ENCODE data around the gene ZNF880. TPM values are rescaled to one million over a fixed set of nuclear protein-coding genes. Genes with fewer than 3 reads are reported as not detected.

The ZNF880 gene
- total RNA-seq = 29.0 and 35.3 TPM in 2 replicates

DNA sequence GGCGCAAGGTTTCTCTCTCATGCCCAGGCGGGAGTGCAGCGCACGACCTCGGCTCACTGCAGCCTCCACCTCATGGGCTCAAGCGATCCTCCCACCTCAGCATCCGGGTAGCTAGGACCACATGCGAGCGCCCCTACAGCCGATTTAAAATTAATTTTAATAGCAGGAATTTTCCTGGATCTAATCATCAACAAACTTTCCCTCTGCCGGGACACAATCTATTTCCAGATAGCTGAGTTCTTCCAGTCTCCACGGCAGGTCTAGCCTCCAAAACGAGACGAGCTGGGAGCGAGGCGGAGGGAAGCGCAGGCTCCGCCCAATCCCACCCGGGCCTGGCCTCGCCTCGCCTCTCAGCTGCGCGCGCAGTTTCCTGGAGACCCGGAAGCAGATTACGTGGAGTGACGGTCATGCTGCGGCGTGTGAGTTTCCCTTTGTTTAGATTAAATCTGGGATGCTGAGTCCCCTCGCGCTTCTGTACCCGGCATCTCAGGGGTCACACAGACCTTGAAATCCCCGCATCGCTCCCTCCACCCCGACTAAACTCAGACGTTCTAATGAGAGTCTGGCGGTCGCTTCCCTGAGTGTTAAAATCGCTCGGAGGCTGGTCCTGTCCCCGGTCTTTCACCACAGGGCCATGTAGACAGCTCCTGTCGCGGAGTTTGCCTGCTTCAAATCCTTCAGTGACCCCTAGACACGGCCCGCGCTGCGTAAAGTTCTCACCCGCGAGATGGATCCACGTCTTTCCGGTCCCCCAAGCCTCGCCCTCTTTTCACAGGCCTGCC, at the start of gene ZNF880:
Gene ZNF880 (plus strand): TSS at position 365 of the 782 bp plus-strand sequence. CDS start 43 bp downstream, at position 408.

DNA sequence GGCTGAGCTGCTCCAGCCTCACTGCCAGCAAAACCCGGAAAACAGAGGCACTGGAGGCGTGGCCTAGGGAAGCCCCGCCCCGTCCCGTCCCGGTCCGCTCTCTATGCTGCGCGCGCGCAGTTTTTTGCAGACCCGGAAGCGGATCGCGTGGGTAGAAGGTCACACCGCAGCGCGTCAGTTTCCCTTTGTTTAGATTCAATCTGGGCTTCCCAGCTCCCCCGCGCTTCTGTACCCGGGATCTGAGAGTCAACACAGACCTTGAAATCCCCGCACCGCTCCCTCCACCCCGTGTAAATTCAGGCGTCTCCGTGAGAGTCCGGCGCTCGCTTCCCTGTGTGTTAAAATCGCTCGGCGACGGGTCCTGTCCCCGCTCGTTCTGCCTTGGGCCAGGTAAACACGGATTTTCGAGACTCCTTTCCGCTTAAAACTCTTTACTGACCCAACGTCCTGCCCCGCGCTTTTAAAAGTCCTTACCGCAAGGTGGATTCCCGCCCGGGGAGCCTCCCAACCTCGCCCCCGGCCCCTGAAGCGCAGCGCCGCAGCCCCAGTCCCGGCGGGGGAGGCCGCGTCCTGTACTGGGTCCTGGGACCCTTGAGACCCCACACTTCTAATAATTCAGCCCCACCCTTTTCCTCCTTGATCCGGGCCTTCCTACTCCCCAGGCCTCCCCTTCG, 33.5 kb upstream of the ZNF880 start, which contains the start of gene ZNF610:
Gene ZNF610 (plus strand): TSS at position 127 of the 674 bp plus-strand sequence. CDS start 12,930 bp downstream, outside the sequence.

DNA sequence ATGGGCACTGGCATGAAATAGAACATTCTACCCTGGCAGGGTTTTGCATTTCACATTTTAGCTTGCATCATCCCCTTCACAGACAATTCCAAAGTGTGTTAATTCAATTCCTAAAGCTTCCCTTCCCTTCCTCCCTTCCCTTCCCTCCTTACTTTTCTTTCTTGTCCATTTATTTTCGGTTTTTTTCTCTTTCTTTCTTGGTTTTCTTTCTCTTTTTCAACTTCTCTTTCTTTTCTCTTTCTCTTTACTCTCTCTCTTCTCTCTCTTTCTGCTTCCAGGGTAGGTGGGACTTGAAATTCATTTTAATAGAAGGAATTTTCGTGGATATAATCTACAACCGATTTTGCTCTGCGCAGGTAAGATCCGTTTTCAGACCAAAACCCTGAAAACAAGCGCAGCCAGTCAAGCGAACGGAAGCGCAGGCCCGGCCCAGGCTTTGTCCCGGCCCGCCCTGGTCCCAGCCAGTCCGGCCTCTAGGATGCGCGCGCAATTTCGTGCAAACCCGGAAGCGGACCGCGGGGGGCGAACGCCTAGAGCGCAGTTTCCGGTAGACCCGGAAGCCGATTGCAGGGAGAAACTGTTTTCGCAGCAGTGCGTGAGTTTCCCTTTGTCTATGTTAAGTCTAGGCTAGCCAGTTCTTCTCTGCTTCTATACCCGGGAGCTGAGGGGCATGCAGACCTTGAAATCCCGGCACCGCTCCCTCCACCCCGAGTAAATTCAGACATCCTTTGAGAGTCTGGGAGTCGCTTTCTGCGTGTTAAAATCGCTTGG, 27.8 kb downstream of the ZNF880 start, which contains the start of gene ZNF528:
Gene ZNF528 (plus strand): TSS at position 540 of the 771 bp plus-strand sequence. CDS start 4,165 bp downstream, outside the sequence.

DNA sequence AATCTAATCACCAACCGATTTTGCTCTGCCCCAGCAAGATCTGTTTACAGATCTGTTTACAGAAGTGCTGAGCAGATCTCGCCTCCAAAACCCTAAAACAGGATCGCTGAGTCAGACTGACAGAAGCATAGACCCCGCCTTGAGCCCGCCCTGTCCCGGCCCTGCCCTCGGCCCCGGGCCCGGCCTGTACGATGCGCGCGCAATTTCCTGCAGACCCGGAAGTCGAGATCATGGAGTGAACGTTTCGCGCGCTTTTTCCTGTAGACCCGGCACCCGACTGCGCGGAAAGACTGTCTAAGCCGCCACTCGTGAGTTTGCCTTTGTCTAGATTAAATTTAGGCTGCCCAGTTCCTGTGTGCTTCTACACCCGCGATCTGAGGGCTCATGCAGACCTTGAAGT, 59.2 kb downstream of the ZNF880 start, which contains the start of gene ZNF534:
Gene ZNF534 (plus strand): TSS at position 212 of the 400 bp plus-strand sequence. CDS start 2,327 bp downstream, outside the sequence.

Small RNAs within 50 kb of the gene (small RNA-seq; reads per million reads assigned to genes)
- not detected for gene AC010332.1

Other genes with a start within 250 kb of the ZNF880 start
- 9.8 and 20.0 TPM in 2 replicates for gene ZNF616, start 230.0 kb upstream of the ZNF880 start, total RNA-seq
- gene ZNF836, start 198.3 kb upstream of the ZNF880 start, total RNA-seq = 8.8 and 27.9 TPM in 2 replicates
- gene PPP2R1A, start 179.9 kb upstream of the ZNF880 start, total RNA-seq = 199 and 329 TPM in 2 replicates
- gene ZNF766, start 100.3 kb upstream of the ZNF880 start, total RNA-seq = 13.2 and 16.1 TPM in 2 replicates
- 8.2 and 11.4 TPM in 2 replicates for gene ZNF480, start 72.8 kb upstream of the ZNF880 start, total RNA-seq
- gene ZNF610, start 33.7 kb upstream of the ZNF880 start, total RNA-seq = 0.98 and 3.5 TPM in 2 replicates
- gene ZNF528, start 27.9 kb downstream of the ZNF880 start, total RNA-seq = 21.6 and 25.1 TPM in 2 replicates
- not detected in 2 replicates for gene ZNF534, start 59.2 kb downstream of the ZNF880 start, total RNA-seq
- gene ZNF578, start 83.6 kb downstream of the ZNF880 start, total RNA-seq = 3.4 and 6.3 TPM in 2 replicates
- 17.8 and 20.4 TPM in 2 replicates for gene ZNF808, start 157.7 kb downstream of the ZNF880 start, total RNA-seq
- 17.7 and 17.8 TPM in 2 replicates for gene ZNF701, start 200.4 kb downstream of the ZNF880 start, total RNA-seq